DMS 273 treated with DMSO at 0.1 percent for 48 hours (cell line): ENCODE measurements around the gene PCDHGA2.
"Not testable (repeated sequence)": the region's sequence is repeated elsewhere in the genome, so short reads cannot be mapped to it uniquely, and the experiment has no call there.

ENCODE experiments used
- DNase-seq: peaks from one replicate; lab custom pipeline; 2025; lab: John Stamatoyannopoulos, UW

PCDHGA2 gene

GRCh38 chr5:141383345-141383744 lies 44.8 kb downstream of the PCDHGA2 start:
- DNase-seq = no peak

GRCh38 chr5:141384471-141385267 lies 46.1 kb downstream of the PCDHGA2 start:
- DNase-seq = no peak

- not testable (repeated sequence) for DNase-seq
These were observed 49.2 kb downstream of the PCDHGA2 start, which contains the start of gene PCDHGB4 for GRCh38 chr5:141387557-141388311. Gene PCDHGB4, plus strand, starts transcription at chr5:141387698. Its CDS starts 187 bp downstream, at chr5:141387885.

- no peak for DNase-seq
These were observed 50.1 kb downstream of the PCDHGA2 start for GRCh38 chr5:141388661-141389060.

GRCh38 chr5:141389153-141390042 lies 50.8 kb downstream of the PCDHGA2 start:
- DNase-seq = no peak

GRCh38 chr5:141392429-141393198 lies 54.1 kb downstream of the PCDHGA2 start, which contains the start of gene PCDHGA8:
Gene PCDHGA8, plus strand, starts transcription at chr5:141392633. Its CDS starts 181 bp downstream, at chr5:141392814.
- DNase-seq = no peak
